Cortex of kidney (tissue), 1 donor: ENCODE data around the gene LRPPRC.

Experiments
- DNase-seq: peaks from one replicate; lab custom pipeline; 2025; lab: John Stamatoyannopoulos, UW

Gene LRPPRC

DNA sequence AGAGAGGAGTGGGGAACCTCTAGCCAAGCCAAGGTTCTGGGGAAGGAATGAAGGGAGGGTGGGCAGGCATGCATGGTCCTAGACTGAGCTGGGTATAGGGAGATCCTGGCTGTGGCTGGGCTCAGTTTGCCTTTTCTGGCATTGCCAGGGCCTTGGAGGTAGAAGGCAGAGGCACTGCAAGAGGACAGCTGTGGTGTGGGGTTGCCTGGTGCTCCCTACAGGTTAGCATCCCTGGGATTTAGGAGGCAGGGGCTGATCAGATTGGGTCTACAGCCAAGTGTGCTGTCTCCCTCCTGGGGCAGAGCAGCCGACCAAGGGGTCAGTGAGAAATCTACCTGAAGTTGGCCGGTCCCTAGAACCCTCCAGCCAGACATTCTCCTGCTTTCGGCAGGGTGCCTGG, 141.1 kb downstream of the LRPPRC start:
- no peak for DNase-seq

DNA sequence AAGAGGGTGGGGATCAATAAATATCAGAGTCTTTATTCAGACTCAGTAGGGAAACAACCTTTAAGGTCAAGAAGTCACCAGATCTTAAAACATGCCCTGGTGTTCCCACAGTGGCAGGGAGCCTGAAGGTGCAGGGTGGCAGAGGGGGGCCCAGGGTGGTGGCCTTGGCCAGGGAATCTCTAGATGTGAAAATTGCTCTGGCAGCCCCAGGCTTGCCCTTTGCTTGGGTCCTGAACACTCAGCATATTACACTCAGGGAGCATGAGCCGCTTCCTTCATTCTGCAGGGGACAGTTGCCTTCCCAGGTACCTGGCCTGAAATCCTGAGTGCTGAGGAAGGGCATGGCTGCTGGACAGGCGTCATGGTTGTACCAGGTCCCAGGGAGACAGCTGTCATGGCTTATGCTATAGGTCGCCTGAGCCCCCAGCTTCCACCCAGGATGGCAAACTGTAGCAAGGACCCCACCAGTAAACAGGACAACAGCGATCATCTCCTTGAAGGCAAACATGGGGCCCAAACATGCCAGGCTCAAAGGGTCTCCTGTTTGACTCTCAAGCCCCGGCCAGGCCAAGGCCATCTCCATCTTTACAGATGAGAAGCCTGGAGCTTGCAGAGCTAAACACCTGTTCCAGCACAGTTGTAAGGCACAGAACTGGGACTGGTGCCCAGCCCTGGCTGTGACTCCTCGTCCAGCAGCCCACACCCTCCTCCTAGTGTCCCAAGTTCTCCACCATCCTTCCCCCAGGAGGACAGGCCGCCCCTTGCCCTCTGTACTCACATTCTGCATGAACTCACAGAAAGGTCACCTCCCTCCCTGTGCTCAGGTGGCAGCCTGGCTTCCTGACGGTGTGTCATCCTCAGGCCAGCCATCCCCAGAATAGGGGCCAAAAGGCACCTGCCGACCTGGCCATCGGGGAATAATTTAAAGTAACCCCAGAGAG, 142.4 kb downstream of the LRPPRC start:
- no peak for DNase-seq

DNA sequence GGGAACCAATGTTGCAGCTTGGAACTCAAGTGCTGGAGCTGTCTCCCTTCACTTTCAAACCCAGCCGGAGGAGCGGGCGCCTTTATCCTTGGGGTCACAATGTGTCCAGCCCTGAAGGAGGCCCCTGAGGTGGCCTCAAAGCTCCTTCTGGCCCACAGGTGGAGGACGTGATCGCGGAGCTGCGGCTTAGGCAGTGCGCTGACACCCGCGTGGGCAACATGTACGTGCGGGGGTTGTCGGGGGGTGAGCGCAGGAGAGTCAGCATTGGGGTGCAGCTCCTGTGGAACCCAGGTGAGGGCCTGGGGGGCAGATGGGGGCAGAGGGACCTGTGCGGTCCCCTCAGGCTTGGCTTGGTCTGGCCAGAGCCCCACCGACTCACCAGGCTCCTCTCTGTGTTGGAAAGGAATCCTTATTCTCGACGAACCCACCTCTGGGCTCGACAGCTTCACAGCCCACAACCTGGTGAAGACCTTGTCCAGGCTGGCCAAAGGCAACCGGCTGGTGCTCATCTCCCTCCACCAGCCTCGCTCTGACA, 143.5 kb downstream of the LRPPRC start:
- DNase-seq = no peak

DNA sequence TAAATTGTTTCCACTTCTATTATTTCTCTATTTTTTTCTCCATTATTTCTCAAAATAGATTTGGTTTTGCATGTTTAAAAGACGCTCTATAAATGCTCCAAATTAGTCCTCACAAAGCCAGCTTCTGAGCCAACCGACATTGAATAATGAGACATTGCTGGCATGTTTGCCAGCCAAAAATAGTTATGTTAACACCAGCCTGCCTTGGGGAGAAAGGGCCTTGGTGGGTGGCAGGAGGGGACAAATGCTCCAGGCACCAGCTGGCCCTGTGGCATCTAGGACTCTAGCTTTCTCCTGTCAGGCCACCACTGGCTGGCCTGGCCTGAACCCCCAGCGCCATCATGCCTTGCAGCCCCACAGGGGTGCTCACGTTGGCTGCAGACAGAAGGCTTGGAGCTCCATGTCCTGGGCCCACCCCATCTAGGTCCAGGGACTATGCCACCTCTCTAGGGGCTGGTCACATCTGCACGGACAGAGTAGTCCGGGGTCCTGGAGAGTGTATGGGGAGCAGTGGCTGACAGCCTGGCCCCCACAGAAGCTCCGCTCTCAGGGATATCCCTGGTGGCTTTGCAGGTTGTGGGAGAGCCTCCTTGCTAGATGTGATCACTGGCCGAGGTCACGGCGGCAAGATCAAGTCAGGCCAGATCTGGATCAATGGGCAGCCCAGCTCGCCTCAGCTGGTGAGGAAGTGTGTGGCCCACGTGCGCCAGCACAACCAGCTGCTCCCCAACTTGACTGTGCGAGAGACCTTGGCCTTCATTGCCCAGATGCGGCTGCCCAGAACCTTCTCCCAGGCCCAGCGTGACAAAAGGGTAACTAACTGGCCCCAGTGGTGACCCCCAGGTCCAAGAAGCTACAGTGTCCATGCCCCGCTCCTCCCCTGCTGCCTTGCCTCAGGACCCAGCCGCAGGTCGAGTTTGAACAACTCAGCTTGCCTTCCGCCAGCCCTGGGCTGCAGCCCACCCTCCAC, 144.5 kb downstream of the LRPPRC start:
- no peak for DNase-seq

DNA sequence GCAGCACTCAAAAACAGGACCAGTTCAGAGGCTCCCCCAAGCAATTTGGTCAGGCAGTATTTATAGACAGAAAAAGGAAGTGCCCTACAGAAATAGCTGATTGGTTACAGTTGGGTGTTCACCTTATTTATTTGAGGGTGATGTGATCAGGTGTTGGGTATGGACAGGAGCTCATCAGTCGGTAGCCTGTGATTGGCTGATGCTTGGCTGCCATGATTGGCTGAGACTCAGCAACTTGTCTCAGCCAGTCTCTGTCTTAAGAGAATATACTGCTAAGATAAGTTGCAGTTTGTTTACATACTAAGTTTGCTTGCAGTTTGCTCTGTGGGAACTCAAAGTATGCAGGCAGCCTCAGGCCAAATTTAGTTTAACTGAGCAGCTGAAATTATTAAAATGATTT, 147.6 kb downstream of the LRPPRC start:
- no peak for DNase-seq

DNA sequence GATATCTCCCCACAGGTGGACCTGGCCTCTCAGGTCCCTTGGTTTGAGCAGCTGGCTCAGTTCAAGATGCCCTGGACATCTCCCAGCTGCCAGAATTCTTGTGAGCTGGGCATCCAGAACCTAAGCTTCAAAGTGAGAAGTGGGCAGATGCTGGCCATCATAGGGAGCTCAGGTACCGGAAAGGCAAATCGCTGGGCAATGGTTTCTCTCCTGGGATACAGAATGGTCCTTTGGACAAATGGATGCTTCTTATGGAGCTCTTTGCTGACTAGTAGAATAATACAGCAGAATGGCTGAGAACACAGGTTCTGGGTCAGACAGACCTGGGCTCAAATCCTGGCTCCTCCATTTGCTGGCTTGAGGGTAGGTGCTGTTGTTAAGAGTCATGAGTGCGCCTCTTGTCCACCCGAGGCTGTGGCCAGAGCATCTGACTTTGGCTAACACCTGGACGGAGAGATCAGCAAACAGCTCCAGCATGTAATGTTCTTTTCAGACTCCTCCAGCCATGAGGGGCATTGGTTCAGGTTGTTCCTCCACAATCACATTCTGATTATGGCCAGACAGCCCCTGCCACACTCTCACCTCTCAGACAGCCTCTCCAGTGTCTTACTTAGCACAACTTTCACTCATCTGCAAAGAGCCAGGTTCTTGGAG, 149.5 kb downstream of the LRPPRC start:
- DNase-seq = no peak

DNA sequence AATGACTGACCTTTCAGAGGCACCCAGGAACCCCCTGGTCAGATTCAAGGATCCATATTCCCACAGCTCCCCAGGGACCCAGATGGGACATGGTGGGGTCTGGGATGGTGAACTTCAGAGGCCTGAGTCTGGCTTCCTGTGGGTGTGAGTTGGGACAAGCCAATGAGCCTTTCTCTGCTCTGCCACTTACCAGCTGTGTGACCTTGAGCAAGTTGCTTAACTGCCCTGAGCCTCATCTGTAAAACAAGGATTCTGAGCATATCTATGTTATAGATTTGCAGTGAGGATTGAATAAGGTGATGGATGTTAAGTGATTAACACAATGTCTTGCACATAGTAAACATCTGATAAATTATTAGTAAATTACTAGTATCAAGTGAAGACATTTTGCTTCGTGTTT, 150.6 kb downstream of the LRPPRC start:
- DNase-seq = no peak

DNA sequence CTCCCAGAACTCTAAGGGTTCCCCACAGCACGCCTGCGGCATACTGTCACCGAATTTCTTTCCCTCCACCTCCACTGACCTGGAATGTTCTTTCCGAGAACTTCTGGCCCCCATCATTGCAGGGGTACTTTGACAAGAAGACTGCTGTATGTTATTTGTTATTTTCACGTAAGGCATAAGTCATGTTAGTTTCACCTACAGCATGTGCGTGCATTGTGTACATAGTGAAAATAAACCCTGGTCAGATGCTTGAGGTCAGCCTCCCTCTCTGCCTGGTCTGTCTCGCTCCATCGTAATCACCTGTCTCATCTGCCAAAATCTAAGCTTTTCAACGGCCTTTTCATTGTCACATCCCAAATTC, 152.9 kb downstream of the LRPPRC start:
- DNase-seq = no peak

DNA sequence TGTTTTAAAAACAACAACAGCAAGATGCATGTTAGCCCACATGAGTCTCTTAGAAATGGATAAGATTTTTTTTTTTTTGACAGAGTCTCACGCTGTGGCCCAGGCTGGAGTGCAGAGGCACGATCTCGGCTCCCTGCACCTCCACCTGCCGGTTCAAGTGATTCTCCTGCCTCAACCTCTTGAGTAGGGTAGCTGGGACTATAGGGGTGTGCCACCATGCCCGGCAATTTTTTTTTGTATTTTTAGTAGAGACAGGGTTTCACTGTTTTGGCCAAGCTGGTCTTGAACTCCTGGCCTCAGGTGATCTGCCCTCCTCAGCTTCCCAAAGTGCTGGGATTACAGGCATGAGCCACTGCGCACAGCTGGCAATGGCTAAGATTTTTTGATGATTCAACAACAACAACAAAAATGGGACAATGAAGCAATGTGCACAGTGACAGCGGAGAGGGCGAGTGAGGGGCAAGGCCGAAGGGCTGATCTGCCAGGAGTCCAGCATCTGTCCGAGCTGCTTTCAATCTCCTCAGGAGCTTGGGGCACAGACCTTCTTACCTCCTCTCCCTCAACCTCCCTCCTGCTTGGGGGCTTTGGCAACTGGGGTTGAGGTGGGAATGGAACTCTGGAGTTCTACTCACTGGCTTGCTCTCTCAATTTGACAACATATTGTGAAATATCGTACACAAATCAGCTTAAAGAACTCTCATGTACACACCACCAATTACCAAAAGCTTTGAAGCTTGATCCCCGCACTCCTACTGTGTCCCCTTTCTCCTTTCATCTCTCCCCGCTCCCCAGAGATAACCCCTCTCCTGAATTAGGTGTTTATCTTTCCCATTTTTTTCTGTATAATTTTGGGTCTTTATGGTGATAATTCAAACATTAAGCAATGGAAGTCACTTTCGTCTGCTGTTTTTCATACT, 153.6 kb downstream of the LRPPRC start:
- no peak for DNase-seq

DNA sequence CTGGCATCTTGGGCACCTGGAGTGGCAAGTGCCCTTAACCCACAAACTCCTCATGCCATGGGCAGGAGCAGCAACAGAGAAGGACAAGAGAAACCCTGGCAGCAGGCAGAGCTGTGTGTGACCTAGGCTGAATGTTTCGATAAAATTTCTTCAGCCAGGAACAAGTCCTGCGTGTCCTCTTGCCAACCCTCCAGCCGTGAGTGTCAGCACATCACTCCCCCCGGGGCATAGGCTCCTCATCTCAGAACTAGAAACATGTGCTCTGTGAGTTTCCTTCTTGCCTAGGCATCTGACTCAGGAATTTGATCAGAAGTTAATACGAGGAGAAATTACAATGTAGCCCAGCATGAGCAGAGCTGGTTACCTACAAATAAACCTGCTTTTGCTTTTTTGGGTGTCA, 154.8 kb downstream of the LRPPRC start:
- no peak for DNase-seq

DNA sequence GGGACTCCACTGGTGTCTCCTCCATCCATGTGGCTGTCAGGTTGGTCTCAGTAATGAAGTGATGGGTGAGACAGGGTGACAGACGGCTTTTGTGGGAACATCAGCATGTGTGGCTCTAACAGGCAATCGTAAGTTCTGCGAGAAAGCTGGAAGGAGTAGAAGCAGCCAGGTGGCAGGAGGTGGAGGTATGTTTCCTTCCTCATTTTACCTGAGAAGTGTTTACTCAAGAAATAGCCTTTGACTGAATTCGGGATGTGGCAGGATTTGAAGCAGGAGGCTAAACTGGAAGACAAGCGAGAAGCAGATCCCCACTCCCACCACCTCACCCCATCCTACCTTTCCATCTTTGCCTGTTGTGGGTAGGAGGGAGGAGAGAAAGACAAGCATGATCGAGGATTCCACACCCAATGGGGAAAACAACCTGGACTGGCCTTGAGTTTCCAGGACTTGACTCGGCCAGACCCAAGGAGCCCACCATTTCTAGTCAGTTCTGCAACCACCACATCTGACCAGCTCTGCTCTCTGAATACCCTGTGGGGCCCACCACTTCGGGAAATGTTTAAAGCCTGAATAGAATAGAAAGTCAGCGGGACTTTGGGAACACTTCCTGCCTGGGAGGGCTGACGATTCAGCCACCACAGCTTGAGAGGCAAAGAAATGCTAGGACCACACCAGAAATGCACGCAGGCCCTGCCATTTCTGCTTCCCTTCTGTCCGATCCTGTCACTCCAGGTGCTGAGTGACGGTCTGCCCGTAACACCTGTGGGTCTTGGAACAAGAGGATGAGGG, 155.8 kb downstream of the LRPPRC start:
- DNase-seq = no peak

DNA sequence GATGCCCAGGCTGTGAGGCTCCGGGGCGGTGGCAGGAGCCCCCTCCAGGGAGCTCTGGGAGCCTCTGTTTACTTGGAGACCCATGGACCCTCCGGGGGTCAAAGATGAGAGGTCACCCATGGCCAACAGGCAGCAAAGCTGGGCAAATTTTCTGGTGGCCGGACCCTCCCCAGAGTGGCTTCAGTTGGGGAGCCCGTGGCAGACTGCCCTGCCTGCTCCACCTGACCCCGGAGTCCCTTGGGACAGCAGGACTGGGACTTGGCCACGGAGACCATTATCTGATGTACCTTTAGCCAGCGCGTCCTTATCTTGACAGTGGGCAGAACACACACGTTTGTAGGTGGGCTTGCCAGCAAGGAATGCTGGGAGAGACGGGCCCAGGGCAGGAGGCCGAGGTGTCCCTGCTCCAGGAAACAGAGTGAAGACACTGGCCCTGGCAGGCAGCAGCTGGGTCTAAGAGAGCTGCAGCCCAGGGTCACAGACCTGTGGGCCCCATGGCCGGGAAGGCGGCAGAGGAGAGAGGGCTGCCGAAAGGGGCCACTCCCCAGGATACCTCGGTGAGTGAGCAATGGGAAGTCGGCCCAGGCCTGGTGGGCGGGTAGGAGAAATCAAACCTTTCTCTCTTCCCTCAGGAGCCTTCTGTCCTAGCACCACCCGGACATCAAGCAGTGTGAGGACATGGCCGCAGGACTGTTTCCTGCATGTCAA, 157.1 kb downstream of the LRPPRC start, which contains the start of the genes ABCG5 and ABCG8:
TSS of gene ABCG5 (minus strand) at position 280 of the 708 bp plus-strand sequence. CDS start at position 120, 160 bp downstream.
TSS of gene ABCG8 (plus strand) at position 412 of the 708 bp plus-strand sequence. CDS start at position 495, 83 bp downstream.
- no peak for DNase-seq

DNA sequence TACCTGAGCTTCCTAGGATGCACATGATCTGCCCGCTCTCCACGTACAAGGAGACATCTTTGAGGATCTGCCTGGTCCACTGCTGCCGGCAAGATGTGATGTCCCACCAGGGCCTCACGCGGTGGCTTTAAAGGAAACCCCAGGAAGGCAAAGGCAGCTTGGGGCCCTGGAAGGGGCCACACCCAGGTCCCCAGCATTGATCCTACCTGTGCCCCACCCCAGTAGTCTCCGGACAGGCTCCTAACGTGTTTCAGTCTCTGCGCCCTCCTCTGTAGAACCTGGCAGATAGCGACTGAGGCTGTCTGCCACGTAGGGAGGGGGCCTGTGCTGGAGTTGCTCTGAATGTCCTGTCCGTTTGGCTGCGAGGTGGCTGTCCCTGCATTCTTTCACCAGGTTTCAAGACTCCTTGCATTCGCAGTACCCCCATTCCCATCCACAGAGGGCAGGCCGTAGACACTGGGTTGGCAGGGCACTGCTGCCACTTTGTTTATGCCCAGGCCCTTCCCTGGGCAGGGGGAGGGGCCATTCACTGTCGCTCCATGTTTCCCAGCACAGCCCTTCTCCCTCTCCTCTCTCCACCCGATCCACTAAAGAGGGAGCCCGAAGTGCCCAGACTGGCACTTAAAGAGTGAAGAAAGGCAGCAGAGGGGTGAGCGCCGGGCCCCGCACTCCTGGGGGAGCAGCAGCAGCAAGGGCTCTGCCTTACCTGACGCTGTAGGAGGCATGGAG, 157.8 kb downstream of the LRPPRC start:
- DNase-seq = no peak

DNA sequence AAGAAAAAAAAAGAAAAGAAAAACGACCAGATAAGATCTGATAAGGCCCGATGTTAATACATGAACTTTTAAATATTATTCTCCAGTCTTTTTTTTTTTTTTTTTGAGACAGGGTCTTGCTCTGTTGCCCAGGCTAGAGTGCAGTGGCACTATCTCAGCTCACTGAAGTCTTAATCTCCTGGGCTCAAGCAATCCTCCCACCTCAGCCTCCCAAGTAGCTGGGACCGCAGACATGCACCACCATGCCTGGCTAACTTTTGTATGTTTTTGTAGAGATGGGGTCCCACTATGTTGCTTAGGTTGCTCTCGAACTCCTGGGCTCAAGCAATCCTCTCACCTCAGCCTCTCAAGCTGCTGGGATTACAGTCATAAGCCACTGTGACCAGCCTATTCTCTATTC, 158.8 kb downstream of the LRPPRC start:
- no peak for DNase-seq
